HG03280 (cell line): ENCODE data around the gene ZFX.
"Not testable (repeated sequence)": the region's sequence is repeated elsewhere in the genome, so short reads cannot be mapped to it uniquely, and the experiment has no call there.

Experiments
- ATAC-seq: cut with Tn5 transposase; IDR thresholded peaks from one replicate; pipeline ENCODE4 v1.9.1; 2021; ENCODE audit warnings: mild to moderate bottlenecking, moderate library complexity; ENCODE audit not compliant: unreplicated experiment

The ZFX gene

GRCh38 chrX:24151513-24151912 is 2.0 kb downstream of the ZFX start:
- no peak for ATAC-seq

- no peak for ATAC-seq
These were observed 3.8 kb downstream of the ZFX start for GRCh38 chrX:24153178-24153795.

GRCh38 chrX:24153796-24154189 is 4.3 kb downstream of the ZFX start:
- ATAC-seq = no peak

GRCh38 chrX:24154490-24155034 is 5.0 kb downstream of the ZFX start:
- ATAC-seq = no peak

- ATAC-seq = not testable (repeated sequence)
These were observed 6.2 kb downstream of the ZFX start for GRCh38 chrX:24155747-24156146.

- ATAC-seq = no peak
These were observed 6.6 kb downstream of the ZFX start for GRCh38 chrX:24156177-24156576.

- ATAC-seq = no peak
These were observed 9.4 kb downstream of the ZFX start for GRCh38 chrX:24158881-24159280.

GRCh38 chrX:24166078-24166477 is 16.5 kb downstream of the ZFX start:
- ATAC-seq = no peak

GRCh38 chrX:24167719-24168472 is 18.4 kb downstream of the ZFX start:
- ATAC-seq = no peak

GRCh38 chrX:24168807-24169206 is 19.3 kb downstream of the ZFX start:
- peak; percentile 56 for ATAC-seq

- peak; percentile 81 for ATAC-seq
These were observed 19.7 kb downstream of the ZFX start for GRCh38 chrX:24169211-24169610.

- no peak for ATAC-seq
These were observed 23.8 kb downstream of the ZFX start for GRCh38 chrX:24173115-24173847.

- no peak for ATAC-seq
These were observed 25.7 kb downstream of the ZFX start for GRCh38 chrX:24175276-24175675.

- no peak for ATAC-seq
These were observed 28.9 kb downstream of the ZFX start for GRCh38 chrX:24178441-24178840.

GRCh38 chrX:24184018-24184417 is 34.5 kb downstream of the ZFX start:
- no peak for ATAC-seq

GRCh38 chrX:24186483-24186882 is 37.0 kb downstream of the ZFX start:
- ATAC-seq = no peak

- no peak for ATAC-seq
These were observed 37.5 kb downstream of the ZFX start for GRCh38 chrX:24186986-24187385.

- no peak for ATAC-seq
These were observed 40.0 kb downstream of the ZFX start for GRCh38 chrX:24189490-24189889.

- ATAC-seq = no peak
These were observed 41.1 kb downstream of the ZFX start for GRCh38 chrX:24190500-24191156.

- ATAC-seq = no peak
These were observed 47.0 kb downstream of the ZFX start for GRCh38 chrX:24196509-24196908.

GRCh38 chrX:24198101-24198500 is 48.6 kb downstream of the ZFX start:
- no peak for ATAC-seq
